ENCODE measurements around the gene NBAS.

The NBAS gene

GRCh38 chr2:15560988-15561573 lies at the start of gene NBAS:
Gene NBAS (minus strand): TSS chr2:15561334. CDS start chr2:15561304, 30 bp downstream.
- TF ChIP-seq CTCF (IDR thresholded peaks at IDR 0.05; ENCODE audit: control insufficient read depth, extremely low read depth, insufficient read depth): no peak
- peak within 1 kb of the TSS; percentile 90 for H3K4me3 ChIP-seq (ENCODE audit: low read depth, low read length)
- DNase-seq (ENCODE audit: low read depth): peak; percentile 68

- no peak for DNase-seq (ENCODE audit: low read depth)
- no peak overlapping the region for H3K4me3 ChIP-seq (ENCODE audit: low read depth, low read length)
- no peak for TF ChIP-seq CTCF (IDR thresholded peaks at IDR 0.05; ENCODE audit: control insufficient read depth, extremely low read depth, insufficient read depth)
Observed at GRCh38 chr2:15610430-15610952, 49.4 kb upstream of the NBAS start.

- no peak for DNase-seq (ENCODE audit: low read depth)
- no peak for TF ChIP-seq CTCF (IDR thresholded peaks at IDR 0.05; ENCODE audit: control insufficient read depth, extremely low read depth, insufficient read depth)
- H3K4me3 ChIP-seq (ENCODE audit: low read depth, low read length): no peak overlapping the region
Observed at GRCh38 chr2:15609341-15610042, 48.4 kb upstream of the NBAS start.

GRCh38 chr2:15608392-15608761 lies 47.2 kb upstream of the NBAS start:
- no peak overlapping the region for H3K4me3 ChIP-seq (ENCODE audit: low read depth, low read length)
- TF ChIP-seq CTCF (IDR thresholded peaks at IDR 0.05; ENCODE audit: control insufficient read depth, extremely low read depth, insufficient read depth): no peak
- DNase-seq (ENCODE audit: low read depth): no peak

GRCh38 chr2:15607709-15608391 lies 46.7 kb upstream of the NBAS start:
- no peak for DNase-seq (ENCODE audit: low read depth)
- H3K4me3 ChIP-seq (ENCODE audit: low read depth, low read length): no peak overlapping the region
- TF ChIP-seq CTCF (IDR thresholded peaks at IDR 0.05; ENCODE audit: control insufficient read depth, extremely low read depth, insufficient read depth): no peak

- no peak overlapping the region for H3K4me3 ChIP-seq (ENCODE audit: low read depth, low read length)
- DNase-seq (ENCODE audit: low read depth): no peak
- no peak for TF ChIP-seq CTCF (IDR thresholded peaks at IDR 0.05; ENCODE audit: control insufficient read depth, extremely low read depth, insufficient read depth)
Observed at GRCh38 chr2:15606481-15607441, 45.6 kb upstream of the NBAS start.
